IMR-90 (cell line): Measurements from ENCODE around the gene NLGN1. TPM values are rescaled to one million over a fixed set of nuclear protein-coding genes. Genes with fewer than 3 reads are reported as not detected.

Source experiments
- ATAC-seq: fragments of 200-7000 bp; cut with Tn5 transposase; 2 replicates; pipeline ENCODE4 v1.9.1; 2020; ENCODE audit warnings: low read depth, mild to moderate bottlenecking, moderate library complexity
- BruUV-seq: library from RNA; stranded (reverse); fragments of 400-500 nt; replicated peaks from 2 replicates; lab custom pipeline; 2021; lab: Mats Ljungman, UMichigan
- CTCF ChIA-PET: fragments of 300-600 bp; formaldehyde crosslinking; extraction: SDS; loops from one replicate; lab custom pipeline; 2021; ENCODE audit warnings: antibody characterized with exemption; lab: Yijun Ruan, JAX
- POLR2A ChIA-PET: fragments of 300-600 bp; sonication (Branson Sonifier 250); formaldehyde crosslinking; loops from one replicate; lab custom pipeline; 2022; ENCODE audit warnings: antibody characterized with exemption; ENCODE audit not compliant: unreplicated experiment; lab: Charles Lee
- DNase-seq: peaks from one replicate; pipeline ENCODE4 v3.0.0; 2013
- H2AFZ ChIP-seq: replicated peaks from 2 replicates; pipeline ENCODE3; 2013; ENCODE audit warnings: low read length, mild to moderate bottlenecking; ENCODE audit not compliant: poor library complexity
- H2AK5ac ChIP-seq: 2 replicates; pipeline ENCODE4 v1.6.1; 2013; ENCODE audit warnings: low read depth, low read length, inconsistent platforms
- H2AK9ac ChIP-seq: replicated peaks from 2 replicates; pipeline ENCODE3; 2013; ENCODE audit warnings: mild to moderate bottlenecking, low read depth, low read length, moderate library complexity; ENCODE audit not compliant: poor library complexity
- H2BK120ac ChIP-seq: 2 replicates; pipeline ENCODE4 v1.6.1; 2013; ENCODE audit warnings: low read depth, low read length, inconsistent platforms
- H2BK15ac ChIP-seq: 3 replicates; pipeline ENCODE4 v1.6.1; 2013; ENCODE audit warnings: low read depth, low read length, inconsistent platforms
- H2BK20ac ChIP-seq: 2 replicates; pipeline ENCODE4 v1.6.1; 2013; ENCODE audit warnings: low read depth, mild to moderate bottlenecking, inconsistent platforms, low read length, moderate library complexity
- H2BK5ac ChIP-seq: 2 replicates; pipeline ENCODE4 v1.6.1; 2013; ENCODE audit warnings: mild to moderate bottlenecking, low read depth, low read length, inconsistent platforms; ENCODE audit not compliant: poor library complexity, severe bottlenecking
- H3K14ac ChIP-seq: replicated peaks from 2 replicates; pipeline ENCODE4 v1.6.1; 2013; ENCODE audit warnings: low read depth, low read length, inconsistent platforms
- H3K18ac ChIP-seq: 2 replicates; pipeline ENCODE4 v1.6.1; 2013; ENCODE audit warnings: low read depth, low read length, control low read depth
- H3K23ac ChIP-seq: 2 replicates; pipeline ENCODE4 v1.6.1; 2013; ENCODE audit warnings: low read depth, low read length, inconsistent platforms
- H3K27ac ChIP-seq: 2 replicates; pipeline ENCODE4 v1.5.1; 2013; ENCODE audit warnings: mild to moderate bottlenecking, control low read depth, low read length; ENCODE audit not compliant: insufficient read depth
- H3K27me3 ChIP-seq: 2 replicates; pipeline ENCODE4 v1.6.1; 2013; ENCODE audit warnings: low read length; ENCODE audit not compliant: control insufficient read depth, insufficient read depth
- H3K36me3 ChIP-seq: 2 replicates; pipeline ENCODE4 v1.6.1; 2013; ENCODE audit warnings: low read length, mixed read lengths; ENCODE audit not compliant: control insufficient read depth, insufficient read depth
- H3K4ac ChIP-seq: 2 replicates; pipeline ENCODE4 v1.6.1; 2013; ENCODE audit warnings: low read depth, low read length, inconsistent platforms
- H3K4me1 ChIP-seq: 2 replicates; pipeline ENCODE4 v1.6.1; 2013; ENCODE audit warnings: low read length, mixed read lengths; ENCODE audit not compliant: control insufficient read depth, insufficient read depth
- H3K4me2 ChIP-seq: 2 replicates; pipeline ENCODE4 v1.6.1; 2013; ENCODE audit warnings: low read depth, mild to moderate bottlenecking, control low read depth, low read length, moderate library complexity
- H3K4me3 ChIP-seq: 2 replicates; pipeline ENCODE4 v1.5.1; 2013; ENCODE audit warnings: low read depth, mild to moderate bottlenecking, control low read depth, low read length, moderate library complexity; ENCODE audit not compliant: insufficient read depth
- H3K56ac ChIP-seq: 2 replicates; pipeline ENCODE4 v1.6.1; 2013; ENCODE audit warnings: low read length, inconsistent platforms; ENCODE audit not compliant: insufficient read depth; ENCODE audit errors: extremely low read depth
- H3K79me1 ChIP-seq, 2 experiments: 2 replicates each; pipeline ENCODE4 v1.6.1; 2013; ENCODE audit warnings: low read length in 2 of 2, inconsistent platforms in 1 of 2, low read depth in 1 of 2
- H3K9ac ChIP-seq: 2 replicates; pipeline ENCODE4 v1.6.1; 2013; ENCODE audit warnings: low read depth, low read length, control low read depth
- H3K9me1 ChIP-seq: 2 replicates; pipeline ENCODE4 v1.6.1; 2013; ENCODE audit warnings: low read length, inconsistent platforms; ENCODE audit not compliant: insufficient read depth
- H3K9me3 ChIP-seq: 2 replicates; pipeline ENCODE4 v1.6.1; 2013; ENCODE audit warnings: low read length; ENCODE audit not compliant: control insufficient read depth, insufficient read depth
- H4K20me1 ChIP-seq: 2 replicates; pipeline ENCODE4 v1.6.1; 2013; ENCODE audit warnings: low read length, inconsistent platforms; ENCODE audit not compliant: insufficient read depth
- H4K5ac ChIP-seq: 2 replicates; pipeline ENCODE4 v1.6.1; 2013; ENCODE audit warnings: mild to moderate bottlenecking, low read depth, low read length, control low read depth
- H4K8ac ChIP-seq, 2 experiments: 2 replicates each; pipeline ENCODE4 v1.6.1; 2013; ENCODE audit warnings: low read depth in 2 of 2, low read length in 2 of 2, control low read depth in 1 of 2, inconsistent platforms in 1 of 2
- H4K91ac ChIP-seq: 2 replicates; pipeline ENCODE4 v1.6.1; 2013; ENCODE audit warnings: low read depth, low read length, inconsistent platforms; ENCODE audit not compliant: insufficient read depth
- POLR2A ChIP-seq: IDR thresholded peaks from 2 replicates; pipeline ENCODE4 v1.6.1; 2012; ENCODE audit warnings: mild to moderate bottlenecking, low read depth, low read length
- WGBS, 2 experiments: methylation state at CpG; one replicate each; pipeline versions ENCODE4 v1.1.5 to v1.1.7; 2013; ENCODE audit warnings: missing lambda C conversion rate in 2 of 2; ENCODE audit not compliant: insufficient read length in 1 of 2; ENCODE audit errors: extremely low coverage in 2 of 2; 5-methylcytosine and 5-hydroxymethylcytosine counted together
- dilution Hi-C: fragments of 300-500 bp; cut with HindIII; formaldehyde crosslinking; loops from one replicate; pipeline ENCODE4 v1.14.3; 2018; ENCODE audit warnings: low sequenced_read_pairs; ENCODE audit not compliant: unreplicated experiment
- in situ Hi-C: fragments of 300-500 bp; cut with MboI; formaldehyde crosslinking; loops from 3 replicates; pipeline ENCODE4 v1.14.3; 2019; ENCODE audit warnings: low sequenced_read_pairs, inconsistent platforms, mixed read lengths
- intact Hi-C: fragments of 100-400 bp; cut with micrococcal nuclease; formaldehyde crosslinking; loops from 2 replicates; pipeline ENCODE4 v1.10.0; 2022
- polyA plus RNA-seq, 3 experiments: library from polyadenylated mRNA; depleted of rRNA; stranded (reverse); fragments of >200 nt; gene quantifications; 2 replicates each; pipeline ENCODE4 v1.2.3, GENCODE V29; 2012; ENCODE audit warnings: low replicate concordance in 1 of 3
- total RNA-seq: library from RNA; depleted of rRNA; stranded (reverse); fragments of >200 nt; gene quantifications from 2 replicates; pipeline ENCODE4 v1.2.3, GENCODE V29; 2012

The NLGN1 gene
- total and polyA plus RNA-seq, 2 of the 4 experiments (the other 2 are of a cell fraction), result 1.8 to 12.5 TPM

DNA sequence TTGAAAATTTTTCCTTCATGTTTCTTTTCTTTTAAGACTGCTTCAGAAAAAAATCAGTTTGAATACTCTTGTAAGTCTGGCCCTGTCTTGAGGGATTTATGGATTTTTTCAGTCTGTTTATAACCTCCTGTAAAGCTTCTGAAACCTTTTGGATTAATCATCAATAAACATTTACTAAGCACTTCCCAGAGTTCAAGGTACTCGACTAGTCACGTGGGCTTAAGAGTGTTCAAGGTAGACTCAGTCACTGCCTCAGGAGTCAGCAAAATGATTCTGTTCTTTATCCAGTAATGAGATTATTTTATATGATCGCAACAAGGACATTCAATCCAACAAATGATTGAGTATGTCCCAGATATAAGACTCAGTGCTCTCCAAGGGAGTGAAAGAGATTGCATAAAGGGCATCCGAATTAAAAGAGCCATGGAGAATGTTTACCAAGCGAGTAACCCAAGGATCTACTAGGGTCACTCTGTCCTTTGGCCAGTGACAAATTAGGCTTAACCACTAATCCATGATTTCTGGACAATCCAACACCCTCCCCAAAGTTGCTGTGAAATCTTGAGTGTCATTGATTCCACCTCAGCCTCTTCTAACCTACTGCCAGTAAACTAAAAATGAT, 735.0 kb downstream of the NLGN1 start:
- Histone ChIP-seq H3K36me3 (no peaks in the 10 kb centered on the region), H3K18ac (no peak overlapping the region), H4K91ac (no peak overlapping the region), H3K4ac (no peak overlapping the region), H3K27ac (no peak overlapping the region), H3K56ac (no peak overlapping the region), H3K14ac (0 out of 2 replicates have a peak overlapping the region, but pooled peaks have one; percentile 4), H2BK120ac (no peak overlapping the region), H3K4me1 (peaks cover 3% of the 10 kb centered on the region; the same call in 1 of the 2 replicates), H2AK5ac (no peak overlapping the region), H3K4me2 (no peak overlapping the region), H2BK5ac (no peak overlapping the region), H4K8ac (no peak overlapping the region), H2AFZ (no peak overlapping the region), H2BK20ac (0 out of 2 replicates have a peak overlapping the region, but pooled peaks have one; percentile 5), H2BK15ac (no peak overlapping the region), H2AK9ac (no peak overlapping the region), H3K23ac (no peak overlapping the region), H3K9ac (no peak overlapping the region), H3K9me3 (no peaks in the 10 kb centered on the region), H3K4me3 (no peak overlapping the region), H3K9me1 (no peaks in the 10 kb centered on the region), H4K5ac (0 out of 2 replicates have a peak overlapping the region, but pooled peaks have one; percentile 40), H3K27me3 (no peaks in the 10 kb centered on the region), H3K79me1 (no peaks in the 10 kb centered on the region), H4K20me1 (no peaks in the 10 kb centered on the region)
- intact Hi-C loops, result no loop called here
- in situ Hi-C loops, result no loop called here
- ATAC-seq (peak; percentile 14; the same call in 1 of the 2 replicates), DNase-seq (peak; percentile 25)
- no CpG with 5 or more reads among the region's 5 CpGs for WGBS, 2 experiments
- POLR2A ChIA-PET, result no interaction called here
- CTCF ChIA-PET, result no interaction called here
- BruUV-seq, result no TSS peak
- dilution Hi-C loops, result no loop called here
- no peak for TF ChIP-seq POLR2A
